Thyroid gland (tissue), 4 donors: ENCODE results near the gene ADAMTSL2. TPM values are rescaled to one million over a fixed set of nuclear protein-coding genes. Genes with fewer than 3 reads are reported as not detected.

Experiments used
- DNase-seq, 2 donors: peaks; one replicate each; pipeline ENCODE4 v3.0.0-alpha.2; 2019
- H3K27ac ChIP-seq, 3 donors: fragments of 200-600 bp; sonication (generic); 1 replicate in 2 of 3; 2 replicates in 1 of 3; pipeline ENCODE4 v1.5.1; 2016 to 2019; ENCODE audit warnings: mild to moderate bottlenecking in 1 of 3, moderate library complexity in 1 of 3
- H3K27me3 ChIP-seq: fragments of 200-600 bp; sonication (generic); one replicate; pipeline ENCODE4 v1.5.1; 2019
- H3K36me3 ChIP-seq, 2 donors: fragments of 200-600 bp; sonication (generic); one replicate each; pipeline ENCODE4 v1.5.1; 2016 to 2019
- H3K4me1 ChIP-seq, 2 donors: fragments of 200-600 bp; sonication (generic); one replicate each; pipeline ENCODE4 v1.5.1; 2017 to 2019
- H3K4me3 ChIP-seq, 3 donors: fragments of 200-600 bp; sonication (generic); replicated peaks in 1 of 3; 1 replicate in 2 of 3; 2 replicates in 1 of 3; pipeline ENCODE4 v1.5.1; 2016; ENCODE audit warnings: mild to moderate bottlenecking in 1 of 3
- H3K9me3 ChIP-seq: fragments of 200-600 bp; sonication (generic); one replicate; pipeline ENCODE4 v1.5.1; 2017
- CTCF ChIP-seq, 6 experiments: fragments of 200-600 bp in 3 of 6; fragments of 450-650 bp in 3 of 6; sonication (generic) in 3 of 6; IDR thresholded peaks; one replicate each; pipeline ENCODE4 v1.5.1; 2016 to 2019; ENCODE audit warnings: antibody characterized with exemption in 6 of 6, mild to moderate bottlenecking in 2 of 6, inconsistent platforms in 1 of 6, moderate library complexity in 1 of 6
- POLR2A ChIP-seq, 2 donors: fragments of 450-650 bp; IDR thresholded peaks; one replicate each; pipeline ENCODE4 v1.6.1; 2017; ENCODE audit warnings: antibody characterized with exemption in 2 of 2, mild to moderate bottlenecking in 2 of 2, moderate library complexity in 1 of 2
- WGBS, 2 donors: methylation state at CpG; one replicate each; pipeline ENCODE4 v1.1.5; 2017; 5-methylcytosine and 5-hydroxymethylcytosine counted together
- intact Hi-C: fragments of 100-400 bp; cut with DNase I; formaldehyde crosslinking; loops from one replicate; pipeline ENCODE4 v1.15.1; 2023
- total RNA-seq, 4 donors: library from RNA; depleted of rRNA; stranded (reverse); fragments of >200 nt; gene quantifications; one replicate each; pipeline ENCODE4 v1.2.3, GENCODE V29; 2016

ADAMTSL2 gene
- total RNA-seq, 4 donors from 2014 or later = 2.4 to 9.3 (median 8.7) TPM

- no peak for DNase-seq
- intact Hi-C loops = no loop called here
- WGBS, 2 donors = 74 to 83% methylated on average over 10 of the region's 10 CpGs
- no peak for TF ChIP-seq POLR2A (IDR thresholded peaks at IDR 0.05)
- TF ChIP-seq CTCF (IDR thresholded peaks at IDR 0.05) = no peak
- no peaks in the 10 kb centered on the region for H3K9me3 ChIP-seq
- H3K27ac ChIP-seq = no peak overlapping the region
- no peaks in the 10 kb centered on the region for H3K36me3 ChIP-seq
- no peaks in the 10 kb centered on the region for H3K4me1 ChIP-seq
- no peak overlapping the region for H3K4me3 ChIP-seq
- H3K27me3 ChIP-seq = no peaks in the 10 kb centered on the region
Measured at GRCh38 chr9:133618726-133619125, 84.2 kb downstream of the ADAMTSL2 start.

DNA sequence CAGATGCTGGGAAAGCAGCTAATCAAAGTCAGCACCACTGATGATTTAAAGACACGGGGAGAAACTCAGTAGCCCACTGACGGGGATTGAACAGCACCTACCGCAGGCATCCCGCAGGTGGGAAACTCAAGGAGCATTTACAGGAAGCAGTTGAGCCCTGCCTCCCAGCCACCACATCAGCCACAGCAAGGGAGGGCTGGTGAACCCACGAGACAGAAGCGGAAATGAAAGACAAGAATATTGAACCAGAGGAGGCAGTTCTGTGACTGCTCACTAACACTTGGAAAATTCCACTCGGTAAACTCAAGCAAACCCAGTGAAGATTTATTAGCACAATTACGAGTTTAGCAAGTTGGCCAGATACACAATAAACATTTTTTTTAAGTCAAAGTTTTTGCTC is 85.3 kb downstream of the ADAMTSL2 start:
- H3K9me3 ChIP-seq = no peaks in the 10 kb centered on the region
- intact Hi-C loops = no loop called here
- no peaks in the 10 kb centered on the region for H3K27me3 ChIP-seq
- WGBS, 2 donors = 18 to 26% methylated on average over 6 to 8 of the region's 8 CpGs
- H3K4me1 ChIP-seq = no peaks in the 10 kb centered on the region
- no peak for TF ChIP-seq POLR2A (IDR thresholded peaks at IDR 0.05)
- TF ChIP-seq CTCF (IDR thresholded peaks at IDR 0.05) = no peak
- no peak for DNase-seq
- no peak overlapping the region for H3K27ac ChIP-seq
- no peak overlapping the region for H3K4me3 ChIP-seq
- no peaks in the 10 kb centered on the region for H3K36me3 ChIP-seq

DNA sequence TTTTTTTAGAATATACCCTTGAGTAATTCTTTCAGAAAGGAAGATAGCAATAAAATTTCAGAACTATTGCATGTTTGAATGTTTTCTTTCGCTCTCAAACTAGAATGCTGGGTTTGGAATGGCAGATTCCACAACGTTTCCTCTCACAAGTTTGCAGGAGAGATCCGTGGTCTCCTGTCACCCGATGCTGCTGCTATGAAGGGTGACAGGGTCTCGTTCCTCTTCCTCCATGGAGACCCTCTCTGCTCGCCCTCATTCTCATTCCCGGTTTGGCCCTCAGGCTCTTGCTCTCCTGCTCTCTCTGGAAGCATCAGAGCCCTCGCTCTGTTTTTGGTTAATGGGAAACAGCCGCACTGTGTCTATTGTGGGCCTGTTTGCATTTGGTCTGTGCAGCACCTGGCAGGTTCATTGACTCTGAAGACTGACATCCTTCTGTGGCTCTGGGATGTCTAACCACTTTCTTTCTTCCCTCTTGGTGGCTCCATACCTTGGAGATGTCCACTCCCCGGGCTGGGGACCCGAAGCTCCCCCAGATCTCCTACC is 87.3 kb downstream of the ADAMTSL2 start:
- WGBS, 2 donors = 69 to 75% methylated on average over 11 of the region's 11 CpGs
- Histone ChIP-seq H3K36me3 (no peaks in the 10 kb centered on the region), H3K27ac (no peak overlapping the region), H3K9me3 (no peaks in the 10 kb centered on the region), H3K27me3 (no peaks in the 10 kb centered on the region), H3K4me1 (no peaks in the 10 kb centered on the region), H3K4me3 (no peak overlapping the region)
- TF ChIP-seq CTCF (IDR thresholded peaks at IDR 0.05) (no peak), POLR2A (IDR thresholded peaks at IDR 0.05) (no peak)
- DNase-seq = no peak
- intact Hi-C loops = no loop called here

DNA sequence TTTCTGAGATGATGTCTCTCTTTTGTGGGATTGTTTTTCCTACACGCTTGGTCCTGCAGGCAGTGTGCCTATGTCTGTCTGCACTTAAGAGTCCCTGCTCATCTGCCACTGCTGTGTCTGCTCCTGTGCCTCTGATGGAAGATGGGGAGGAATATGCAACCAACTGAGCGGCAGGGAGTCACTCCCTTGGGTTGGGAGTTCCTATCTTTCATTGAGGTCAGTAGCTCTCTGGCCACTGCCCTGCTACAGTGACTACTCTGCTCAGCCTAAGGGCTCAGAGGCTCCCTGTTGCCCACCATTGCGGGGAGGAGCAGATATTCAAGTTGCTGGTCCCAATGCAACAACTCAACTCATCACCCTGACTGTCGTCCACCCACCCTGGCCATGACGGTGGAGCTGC is 88.1 kb downstream of the ADAMTSL2 start:
- no peaks in the 10 kb centered on the region for H3K9me3 ChIP-seq
- H3K27me3 ChIP-seq = no peaks in the 10 kb centered on the region
- no peak overlapping the region for H3K27ac ChIP-seq
- no peaks in the 10 kb centered on the region for H3K4me1 ChIP-seq
- WGBS, 2 donors = 55 to 81% methylated on average over 4 to 5 of the region's 5 CpGs
- TF ChIP-seq POLR2A (IDR thresholded peaks at IDR 0.05) (no peak), CTCF (IDR thresholded peaks at IDR 0.05) (no peak)
- no peaks in the 10 kb centered on the region for H3K36me3 ChIP-seq
- H3K4me3 ChIP-seq = no peak overlapping the region
- intact Hi-C loops = no loop called here
- DNase-seq = no peak

Other genes starting within 250 kb of the ADAMTSL2 start
- 10 to 100 TPM; 18.4 to 34.9 (median 22.0) TPM for gene SURF6, start 198.5 kb upstream of the ADAMTSL2 start, total RNA-seq
- 10 to 100 TPM; 41.9 to 58.2 (median 48.6) TPM for gene MED22, start 186.6 kb upstream of the ADAMTSL2 start, total RNA-seq
- gene RPL7A, start 186.5 kb upstream of the ADAMTSL2 start, total RNA-seq = 1,000 to 10,000 TPM; 1,394 to 2,407 (median 1,585) TPM
- 10 to 100 TPM; 51.5 to 82.7 (median 64.7) TPM for gene SURF1, start 178.2 kb upstream of the ADAMTSL2 start, total RNA-seq
- gene SURF2, start 178.2 kb upstream of the ADAMTSL2 start, total RNA-seq = 10 to 100 TPM; 26.2 to 42.7 (median 31.6) TPM
- gene SURF4, start 158.6 kb upstream of the ADAMTSL2 start, total RNA-seq = 100 to 1,000 TPM; 165 to 253 (median 226) TPM
- gene STKLD1, start 158.3 kb upstream of the ADAMTSL2 start, total RNA-seq = 1 to 10 TPM in 2 of 4 donors, not detected in 2; 1.6 to 2.2 TPM
- 10 to 100 TPM; 16.0 to 21.9 (median 19.0) TPM for gene REXO4, start 116.7 kb upstream of the ADAMTSL2 start, total RNA-seq
- 1 to 10 TPM; 1.5 to 2.8 (median 2.0) TPM for gene ADAMTS13, start 112.3 kb upstream of the ADAMTSL2 start, total RNA-seq
- gene CACFD1, start 74.7 kb upstream of the ADAMTSL2 start, total RNA-seq = 10 to 100 TPM; 21.4 to 36.7 (median 33.5) TPM
- gene SLC2A6, start 55.6 kb upstream of the ADAMTSL2 start, total RNA-seq = 1 to 10 TPM; 1.1 to 3.8 (median 2.5) TPM
- gene MYMK, start 9.7 kb upstream of the ADAMTSL2 start, total RNA-seq = not detected
- not detected for gene FAM163B, start 74.7 kb downstream of the ADAMTSL2 start, total RNA-seq
- under 1 TPM in 2 of 4 donors, not detected in 2; 0.11 to 0.15 TPM for gene DBH, start 101.7 kb downstream of the ADAMTSL2 start, total RNA-seq
- gene SARDH, start 203.6 kb downstream of the ADAMTSL2 start, total RNA-seq = 1 to 10 TPM in 3 of 4 donors, not detected in 1; 2.2 to 6.2 (median 3.3) TPM